ENCODE results near the gene PTPRN.

GRCh38 chr2:219350215-219350614, 41.0 kb upstream of the PTPRN start:
- TF ChIP-seq CTCF (optimal IDR thresholded peaks at IDR 0.05 in 1 of 3, IDR thresholded peaks at IDR 0.05 in 1 of 3, conservative IDR thresholded peaks at IDR 0.05 in 1 of 3; ENCODE audit: extremely low read depth in 1 of 3, insufficient read depth in 2 of 3, low read length in 3 of 3) (no peak), EZH2 (IDR thresholded peaks at IDR 0.05; ENCODE audit: low read length) (no peak)

Data from keratinocyte (primary cell).